Activated T-helper 17 cell treated with anti-CD3 and anti-CD28 coated beads, Interleukin-2, amount 50 U/mL, for 72 hours (primary cell): ENCODE measurements around the gene MED31. TPM values are rescaled to one million over a fixed set of nuclear protein-coding genes. Genes with fewer than 3 reads are reported as not detected.
A peak's percentile ranks its signal among the peaks of the same experiment; 100 is the strongest.
"Not testable (repeated sequence)": the region's sequence is repeated elsewhere in the genome, so short reads cannot be mapped to it uniquely, and the experiment has no call there.

Experiments used
- ATAC-seq: fragments of 150-1000 bp; cut with Tn5 transposase; replicated peaks from 2 replicates; pipeline ENCODE4 v1.10.0; 2021; ENCODE audit warnings: mild to moderate bottlenecking, moderate library complexity
- H3K27ac Mint-ChIP-seq: one replicate; pipeline ENCODE4 v1.8.0; 2022; ENCODE audit warnings: mixed read lengths
- H3K27me3 Mint-ChIP-seq: one replicate; pipeline ENCODE4 v1.8.0; 2022; ENCODE audit warnings: mixed read lengths
- H3K36me3 Mint-ChIP-seq: one replicate; pipeline ENCODE4 v1.8.0; 2022; ENCODE audit warnings: low read depth, mild to moderate bottlenecking, mixed read lengths
- H3K4me1 Mint-ChIP-seq: one replicate; pipeline ENCODE4 v1.8.0; 2022; ENCODE audit warnings: mixed read lengths
- H3K4me3 Mint-ChIP-seq: one replicate; pipeline ENCODE4 v1.8.0; 2022; ENCODE audit warnings: mild to moderate bottlenecking, mixed read lengths
- H3K9me3 Mint-ChIP-seq: one replicate; pipeline ENCODE4 v1.8.0; 2022; ENCODE audit warnings: mixed read lengths
- total RNA-seq, 2 donors: library from RNA; stranded (reverse); gene quantifications; one replicate each; pipeline ENCODE4 v1.2.3, GENCODE V29; 2022

Gene MED31
- 10 to 100 TPM; 17.5 to 20.2 TPM for total RNA-seq

GRCh38 chr17:6651354-6651918, at the start of gene MED31, which contains the start of gene C17orf100:
TSS of gene MED31 (minus strand) at chr17:6651605. CDS start at chr17:6651528, 77 bp downstream.
TSS of gene C17orf100 (plus strand) at chr17:6651762. CDS start at chr17:6651914, 152 bp downstream.
- no peaks in the 10 kb centered on the region for H3K27me3 Mint-ChIP-seq
- H3K27ac Mint-ChIP-seq: peak within 1 kb of the TSS; percentile 99
- ATAC-seq: peak; percentile 97
- H3K9me3 Mint-ChIP-seq: no peaks in the 10 kb centered on the region
- peak within 1 kb of the TSS; percentile 97 for H3K4me3 Mint-ChIP-seq
- H3K4me1 Mint-ChIP-seq: peaks cover 38% of the 10 kb centered on the region
- peaks cover 50% of the 10 kb centered on the region for H3K36me3 Mint-ChIP-seq

- no peak for ATAC-seq
- Mint-ChIP-seq H3K36me3 (no peaks in the 10 kb centered on the region), H3K9me3 (no peaks in the 10 kb centered on the region), H3K4me1 (no peaks in the 10 kb centered on the region), H3K27me3 (peaks cover 8% of the 10 kb centered on the region), H3K4me3 (no peak overlapping the region), H3K27ac (no peak overlapping the region)
Observed at GRCh38 chr17:6700948-6701307, 49.5 kb upstream of the MED31 start.

DNA sequence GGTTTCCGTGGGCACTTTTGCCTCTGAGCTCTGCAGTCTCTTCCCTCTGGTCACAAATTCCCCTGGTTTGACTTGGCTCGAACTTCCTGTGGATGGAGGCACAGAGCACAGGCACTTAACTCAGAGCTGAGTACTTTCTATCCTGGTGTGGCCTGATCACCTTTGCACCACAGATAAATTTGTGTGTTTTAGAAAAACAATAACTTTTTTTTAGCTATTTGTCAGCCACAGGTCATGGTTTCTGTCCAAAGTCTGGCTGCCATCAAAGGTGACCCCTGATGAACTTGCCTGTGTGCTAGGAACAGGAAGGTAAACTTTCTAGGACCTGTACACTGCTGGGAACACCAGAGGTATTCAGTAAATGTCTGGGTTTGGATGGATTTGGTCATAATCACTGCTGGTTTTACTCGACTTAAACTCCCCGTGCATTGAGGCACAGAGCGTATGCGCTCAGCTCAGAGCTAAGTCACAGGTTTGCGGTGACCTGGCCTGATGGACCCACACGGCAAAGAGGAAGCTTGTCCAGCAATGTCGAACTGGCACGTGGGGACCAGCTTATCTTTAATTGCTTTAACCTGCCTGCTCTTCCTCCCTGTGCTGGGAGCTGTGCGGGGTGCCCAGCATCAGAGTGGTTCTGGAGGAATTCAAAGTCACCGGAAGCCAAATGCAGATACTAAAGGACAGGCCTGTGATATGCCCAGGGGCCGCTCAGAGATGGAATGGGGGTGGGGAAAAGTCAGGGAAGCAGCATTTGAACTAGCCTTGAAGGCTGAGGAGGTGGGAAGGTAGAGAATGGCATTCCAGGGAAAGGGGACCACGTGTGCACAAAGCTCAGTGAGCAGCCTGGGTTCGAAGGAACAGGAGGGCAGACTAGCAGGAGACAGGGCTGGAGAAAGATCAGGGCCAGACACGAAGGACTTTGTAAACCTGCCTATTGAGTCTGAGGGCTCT, 48.9 kb upstream of the MED31 start:
- Mint-ChIP-seq H3K27ac (no peak overlapping the region), H3K9me3 (no peaks in the 10 kb centered on the region), H3K4me3 (no peak overlapping the region), H3K4me1 (no peaks in the 10 kb centered on the region), H3K36me3 (no peaks in the 10 kb centered on the region), H3K27me3 (peaks cover 8% of the 10 kb centered on the region)
- ATAC-seq: no peak

DNA sequence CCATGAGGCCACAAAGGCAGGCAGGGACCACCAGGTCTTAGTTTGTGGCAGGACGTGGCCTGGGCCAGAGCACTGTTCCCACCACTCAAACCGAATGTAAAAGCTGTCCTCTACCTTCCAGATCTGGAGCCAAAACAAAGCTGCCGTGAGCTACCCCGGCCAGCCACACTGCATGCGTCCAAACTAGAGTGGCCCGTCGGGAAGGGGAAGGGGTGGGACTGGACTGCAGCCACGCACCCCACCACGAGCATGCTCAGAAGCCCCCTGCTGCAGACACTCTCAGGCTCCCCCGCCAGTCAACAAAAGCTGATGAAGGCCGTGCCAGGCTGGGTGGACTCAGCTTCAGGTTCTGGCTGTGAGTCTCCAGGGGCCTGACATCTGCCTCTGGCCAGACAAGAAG, 46.6 kb upstream of the MED31 start:
- Mint-ChIP-seq H3K27ac (no peak overlapping the region), H3K27me3 (peaks cover 13% of the 10 kb centered on the region), H3K36me3 (no peaks in the 10 kb centered on the region), H3K4me3 (no peak overlapping the region), H3K9me3 (no peaks in the 10 kb centered on the region), H3K4me1 (no peaks in the 10 kb centered on the region)
- ATAC-seq: no peak

DNA sequence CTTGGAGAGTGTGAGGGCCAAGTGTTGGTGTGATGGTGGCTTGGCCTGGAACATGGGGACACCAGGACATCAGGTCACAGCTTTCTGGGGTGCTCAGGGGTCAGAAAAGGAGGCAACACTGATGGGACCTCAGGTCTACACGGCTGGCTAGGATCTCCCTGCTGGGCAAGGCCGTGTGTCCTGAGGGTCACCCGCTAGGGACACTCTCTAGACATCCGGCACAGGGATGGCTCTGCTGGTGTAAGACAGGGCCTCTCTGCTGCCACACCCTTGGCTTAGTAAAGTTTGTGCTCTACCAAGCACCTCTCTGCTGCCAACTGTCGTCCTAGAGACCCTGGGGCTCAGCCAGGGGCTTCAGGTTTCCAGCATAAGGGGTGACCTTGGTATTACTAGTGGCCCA, 45.5 kb upstream of the MED31 start:
- Mint-ChIP-seq H3K36me3 (no peaks in the 10 kb centered on the region), H3K27me3 (peaks cover 22% of the 10 kb centered on the region), H3K27ac (no peak overlapping the region), H3K4me1 (no peaks in the 10 kb centered on the region), H3K9me3 (no peaks in the 10 kb centered on the region), H3K4me3 (no peak overlapping the region)
- ATAC-seq: no peak

GRCh38 chr17:6695565-6695964, 44.2 kb upstream of the MED31 start:
- Mint-ChIP-seq H3K27me3 (peaks cover 32% of the 10 kb centered on the region), H3K36me3 (no peaks in the 10 kb centered on the region), H3K4me3 (no peak overlapping the region), H3K27ac (no peak overlapping the region), H3K4me1 (no peaks in the 10 kb centered on the region), H3K9me3 (no peaks in the 10 kb centered on the region)
- no peak for ATAC-seq

GRCh38 chr17:6695051-6695450, 43.6 kb upstream of the MED31 start:
- peaks cover 35% of the 10 kb centered on the region for H3K27me3 Mint-ChIP-seq
- no peaks in the 10 kb centered on the region for H3K4me1 Mint-ChIP-seq
- no peak overlapping the region for H3K27ac Mint-ChIP-seq
- no peak overlapping the region for H3K4me3 Mint-ChIP-seq
- no peaks in the 10 kb centered on the region for H3K9me3 Mint-ChIP-seq
- no peaks in the 10 kb centered on the region for H3K36me3 Mint-ChIP-seq
- no peak for ATAC-seq

DNA sequence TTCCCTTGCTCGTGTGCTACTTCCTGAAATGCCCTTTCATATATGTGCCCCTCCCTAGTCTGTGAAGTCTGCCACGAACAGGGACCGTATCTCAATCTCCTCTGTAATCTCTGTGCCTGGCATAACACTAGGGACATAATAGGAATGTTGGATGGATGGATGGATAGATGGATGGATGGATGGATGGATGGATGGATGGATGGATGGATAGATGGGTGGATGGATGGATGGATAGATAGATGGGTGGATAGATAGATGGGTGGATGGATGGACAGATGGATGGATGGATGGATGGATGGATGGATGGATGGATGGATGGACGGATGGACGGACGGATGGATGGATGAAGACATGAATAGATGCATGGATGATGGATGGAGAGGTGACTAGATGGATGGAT, 40.6 kb upstream of the MED31 start:
- peaks cover 40% of the 10 kb centered on the region for H3K27me3 Mint-ChIP-seq
- not testable (repeated sequence) for H3K4me3 Mint-ChIP-seq, ATAC-seq, H3K9me3 Mint-ChIP-seq, H3K36me3 Mint-ChIP-seq, H3K4me1 Mint-ChIP-seq, H3K27ac Mint-ChIP-seq

DNA sequence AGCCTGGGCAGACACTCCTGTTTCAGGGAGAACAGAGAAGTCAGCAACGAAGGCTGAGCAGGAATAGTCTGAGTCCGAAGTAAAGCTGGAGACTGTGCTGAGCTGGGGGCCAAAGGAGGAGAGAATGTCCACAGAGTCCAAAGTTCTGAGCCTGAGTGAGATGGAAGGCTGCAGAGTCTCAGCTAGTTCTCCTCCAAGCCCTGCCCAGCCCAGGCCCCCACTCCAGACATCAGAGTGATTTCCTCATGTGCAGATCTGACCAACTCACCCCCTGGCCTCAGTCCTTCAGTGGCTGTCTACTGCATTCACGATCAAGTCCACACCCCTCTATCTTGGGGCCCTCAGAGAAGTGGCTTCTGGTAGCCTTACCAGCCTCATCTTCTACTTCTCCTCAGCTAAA, 40.1 kb upstream of the MED31 start:
- ATAC-seq: no peak
- Mint-ChIP-seq H3K27me3 (peaks cover 40% of the 10 kb centered on the region), H3K9me3 (no peaks in the 10 kb centered on the region), H3K4me3 (no peak overlapping the region), H3K4me1 (no peaks in the 10 kb centered on the region), H3K27ac (no peak overlapping the region), H3K36me3 (no peaks in the 10 kb centered on the region)

DNA sequence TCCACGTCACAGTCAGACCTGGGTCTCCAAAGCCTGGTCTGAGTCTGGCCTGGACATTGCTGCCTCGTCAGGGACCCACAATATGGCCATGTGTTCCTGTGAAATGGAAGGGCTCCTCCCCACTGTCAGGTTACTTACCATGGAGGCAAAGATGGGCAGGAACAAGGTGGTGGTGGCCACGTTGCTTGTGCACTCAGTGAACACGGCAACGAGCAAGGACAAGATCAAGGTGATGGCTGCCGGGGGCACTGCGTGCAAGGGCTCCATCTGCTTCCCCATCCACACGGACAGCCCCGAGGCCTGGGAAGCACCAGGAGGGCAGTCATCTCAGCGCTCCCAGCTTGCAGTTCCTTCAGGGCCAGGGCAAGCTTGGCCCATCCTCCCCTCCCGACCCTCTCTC, 39.2 kb upstream of the MED31 start:
- no peak for ATAC-seq
- Mint-ChIP-seq H3K27me3 (peaks cover 42% of the 10 kb centered on the region), H3K9me3 (no peaks in the 10 kb centered on the region), H3K4me3 (no peak overlapping the region), H3K36me3 (no peaks in the 10 kb centered on the region), H3K4me1 (no peaks in the 10 kb centered on the region), H3K27ac (no peak overlapping the region)

DNA sequence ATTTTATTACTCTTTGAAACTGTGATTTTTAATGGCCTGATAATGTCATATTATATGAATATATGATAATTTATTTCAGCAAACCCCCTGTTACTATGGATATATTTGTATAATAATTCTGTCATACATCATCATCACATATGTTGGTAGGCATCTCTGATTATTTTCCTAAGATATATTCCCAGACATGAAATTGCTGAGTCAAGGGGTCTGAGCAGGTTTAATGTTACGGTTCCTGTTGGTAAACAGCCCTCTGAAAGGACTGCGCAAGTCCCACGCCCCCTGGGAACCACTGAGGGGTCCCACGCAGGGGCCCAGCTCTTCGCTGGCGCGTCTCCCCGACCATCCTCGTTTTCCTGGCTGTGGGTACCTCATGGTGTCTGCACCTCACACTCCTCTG, 37.5 kb upstream of the MED31 start:
- Mint-ChIP-seq H3K4me3 (no peak overlapping the region), H3K4me1 (no peaks in the 10 kb centered on the region), H3K27ac (no peak overlapping the region), H3K9me3 (no peaks in the 10 kb centered on the region), H3K36me3 (no peaks in the 10 kb centered on the region), H3K27me3 (peaks cover 36% of the 10 kb centered on the region)
- ATAC-seq: no peak

DNA sequence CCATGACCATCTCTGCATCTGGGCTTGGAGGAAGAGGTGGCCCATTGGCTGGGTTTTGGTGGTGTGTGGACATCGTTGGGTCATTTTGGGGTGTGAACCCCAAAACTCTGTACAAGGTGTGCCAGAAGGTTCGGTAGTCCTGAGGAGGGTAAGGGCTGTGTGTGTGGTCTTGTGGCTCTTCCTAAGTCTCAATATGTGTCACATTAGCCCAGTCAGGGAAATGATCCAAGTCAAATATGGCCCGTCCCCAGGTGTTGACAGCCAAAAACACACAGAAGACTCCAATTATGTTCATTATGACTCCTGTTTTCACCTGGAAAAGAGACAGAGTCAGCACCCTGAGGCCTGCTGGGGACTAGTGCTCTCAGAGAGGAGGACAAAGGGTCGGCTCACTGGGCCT, 34.6 kb upstream of the MED31 start:
- H3K27ac Mint-ChIP-seq: no peak overlapping the region
- ATAC-seq: no peak
- no peak overlapping the region for H3K4me3 Mint-ChIP-seq
- no peaks in the 10 kb centered on the region for H3K4me1 Mint-ChIP-seq
- peaks cover 25% of the 10 kb centered on the region for H3K27me3 Mint-ChIP-seq
- no peaks in the 10 kb centered on the region for H3K36me3 Mint-ChIP-seq
- no peaks in the 10 kb centered on the region for H3K9me3 Mint-ChIP-seq

GRCh38 chr17:6684881-6685767, 33.7 kb upstream of the MED31 start:
- Mint-ChIP-seq H3K4me3 (no peak overlapping the region), H3K27ac (no peak overlapping the region), H3K36me3 (no peaks in the 10 kb centered on the region), H3K9me3 (no peaks in the 10 kb centered on the region), H3K27me3 (peaks cover 23% of the 10 kb centered on the region), H3K4me1 (no peaks in the 10 kb centered on the region)
- ATAC-seq: no peak

GRCh38 chr17:6684460-6684783, 33.0 kb upstream of the MED31 start:
- no peak for ATAC-seq
- Mint-ChIP-seq H3K36me3 (no peaks in the 10 kb centered on the region), H3K9me3 (no peaks in the 10 kb centered on the region), H3K27ac (no peak overlapping the region), H3K27me3 (peaks cover 19% of the 10 kb centered on the region), H3K4me1 (no peaks in the 10 kb centered on the region), H3K4me3 (no peak overlapping the region)
